ENCODE data around the gene NSL1. TPM values are rescaled to one million over a fixed set of nuclear protein-coding genes. Genes with fewer than 3 reads are reported as not detected.

The NSL1 gene
- total RNA-seq, 2 donors from 2014 or later: 41.8 to 44.9 TPM

GRCh38 chr1:212680680-212681389 lies 110.7 kb downstream of the NSL1 start:
- H3K27ac Mint-ChIP-seq: peak overlapping the region; percentile 93
- H3K4me3 Mint-ChIP-seq: peak overlapping the region; percentile 27 to 78
- ATAC-seq (replicated peaks in 1 of 2): peak; percentile 19 to 21
- no peak for DNase-seq
- no peaks in the 10 kb centered on the region for H3K9me3 Mint-ChIP-seq
- peaks cover 10 to 13% of the 10 kb centered on the region in 2 donors for H3K36me3 Mint-ChIP-seq (ENCODE audit: insufficient read depth in 2 of 2)
- no peaks in the 10 kb centered on the region for H3K27me3 Mint-ChIP-seq (ENCODE audit: low read depth)
- peaks cover 90% of the 10 kb centered on the region for H3K4me1 Mint-ChIP-seq (ENCODE audit: low read depth)

GRCh38 chr1:212678456-212679410 lies 112.8 kb downstream of the NSL1 start:
- ATAC-seq (replicated peaks in 1 of 2) (peak; percentile 63), DNase-seq (peak; percentile 66 to 72)
- Mint-ChIP-seq H3K4me3 (peak overlapping the region; percentile 53 to 78), H3K27me3 (ENCODE audit: low read depth) (peaks cover 5% of the 10 kb centered on the region), H3K27ac (peak overlapping the region; percentile 95), H3K4me1 (ENCODE audit: low read depth) (peaks cover 69% of the 10 kb centered on the region), H3K36me3 (ENCODE audit: insufficient read depth in 2 of 2) (peaks cover 2 to 4% of the 10 kb centered on the region in 2 donors), H3K9me3 (no peaks in the 10 kb centered on the region)

GRCh38 chr1:212677573-212677972 lies 114.0 kb downstream of the NSL1 start:
- DNase-seq: no peak
- ATAC-seq (replicated peaks in 1 of 2): no peak
- peak overlapping the region; percentile 53 to 78 for H3K4me3 Mint-ChIP-seq
- H3K27me3 Mint-ChIP-seq (ENCODE audit: low read depth): peaks cover 7% of the 10 kb centered on the region
- H3K27ac Mint-ChIP-seq: peak overlapping the region; percentile 95
- peaks cover 2% of the 10 kb centered on the region in 2 donors for H3K36me3 Mint-ChIP-seq (ENCODE audit: insufficient read depth in 2 of 2)
- no peaks in the 10 kb centered on the region for H3K9me3 Mint-ChIP-seq
- peaks cover 58% of the 10 kb centered on the region for H3K4me1 Mint-ChIP-seq (ENCODE audit: low read depth)

- peak overlapping the region; percentile 95 for H3K27ac Mint-ChIP-seq
- H3K36me3 Mint-ChIP-seq (ENCODE audit: insufficient read depth in 2 of 2): peaks cover 2% of the 10 kb centered on the region in 2 donors
- peaks cover 10% of the 10 kb centered on the region for H3K27me3 Mint-ChIP-seq (ENCODE audit: low read depth)
- ATAC-seq (replicated peaks in 1 of 2) (no peak), DNase-seq (no peak)
- H3K9me3 Mint-ChIP-seq: no peaks in the 10 kb centered on the region
- peaks cover 53% of the 10 kb centered on the region for H3K4me1 Mint-ChIP-seq (ENCODE audit: low read depth)
- peak overlapping the region in 1 of 2 donors; percentile 62 for H3K4me3 Mint-ChIP-seq
Observed at GRCh38 chr1:212677136-212677535, 114.4 kb downstream of the NSL1 start.

Other genes with a start within 250 kb of the NSL1 start
- gene ATF3, start 183.0 kb downstream of the NSL1 start, total RNA-seq: 100 to 1,000 TPM in 1 of 2 donors, 10 to 100 TPM in 1; 96.3 to 107 TPM
- 100 to 1,000 TPM; 400 to 660 TPM for gene BATF3, start 91.9 kb downstream of the NSL1 start, total RNA-seq
- gene TATDN3, start 117 bp upstream of the NSL1 start, total RNA-seq: 10 to 100 TPM; 17.7 to 18.2 TPM
- gene SPATA45, start 55.9 kb upstream of the NSL1 start, total RNA-seq: not detected
- gene FLVCR1, start 66.5 kb upstream of the NSL1 start, total RNA-seq: 10 to 100 TPM in 1 of 2 donors, 1 to 10 TPM in 1; 9.5 to 15.7 TPM
- gene VASH2, start 158.8 kb upstream of the NSL1 start, total RNA-seq: under 1 TPM; 0.62 to 0.74 TPM
- gene ANGEL2, start 224.1 kb upstream of the NSL1 start, total RNA-seq: 10 to 100 TPM; 56.2 to 57.9 TPM

Measured in activated T-cell treated with anti-CD3 and anti-CD28 coated beads, Interleukin-2, amount 50 U/mL, for 72 hours (primary cell).